ENCODE data around the gene MYO7A. TPM values are rescaled to one million over a fixed set of nuclear protein-coding genes. Genes with fewer than 3 reads are reported as not detected.

The MYO7A gene
- total RNA-seq, 1 experiment from 2014 or later = 3.5 TPM

DNA sequence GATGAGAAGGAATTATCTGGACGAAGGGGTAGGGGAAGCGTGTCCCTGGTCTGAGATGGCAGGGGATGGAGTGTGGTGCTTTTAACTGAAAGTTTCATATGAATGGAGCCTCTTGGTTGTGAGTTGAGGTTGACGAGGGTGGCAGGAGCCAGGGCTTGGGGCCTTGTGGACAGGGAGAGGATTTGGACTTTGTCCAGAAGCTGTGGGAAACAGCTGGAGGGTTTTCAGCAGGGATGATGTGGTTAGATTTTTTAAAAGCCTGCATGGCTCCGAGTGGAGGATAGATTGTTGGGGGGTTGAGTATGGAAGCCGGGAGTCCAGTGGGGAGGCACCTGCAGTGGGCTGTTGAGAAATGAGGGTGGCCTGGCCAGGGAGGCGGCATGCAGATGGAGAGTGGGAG is 24.8 kb downstream of the MYO7A start:
- H3K9me3 ChIP-seq (ENCODE audit: insufficient read depth, low read depth) = no peaks in the 10 kb centered on the region
- H3K27me3 ChIP-seq (ENCODE audit: insufficient read depth, low read depth) = peaks cover 55% of the 10 kb centered on the region
- H3K9me2 ChIP-seq (ENCODE audit: insufficient read depth) = no peaks in the 10 kb centered on the region
- ChIA-PET CTCF (no interaction called here), POLR2A (ENCODE audit: unreplicated experiment) (no interaction called here)
- DNase-seq = no peak
- no peaks in the 10 kb centered on the region for H3F3A ChIP-seq (ENCODE audit: insufficient read depth, low read depth)
- no peaks in the 10 kb centered on the region for H3K79me2 ChIP-seq (ENCODE audit: low read depth)
- H4K20me1 ChIP-seq (ENCODE audit: insufficient read depth) = no peaks in the 10 kb centered on the region
- no peaks in the 10 kb centered on the region for H3K4me1 ChIP-seq (replicated peaks; ENCODE audit: insufficient read depth)
- no peak overlapping the region for H3K4me2 ChIP-seq
- intact Hi-C loops (cut with micrococcal nuclease; ENCODE audit: unreplicated experiment) = no loop called here
- H3K4me3 ChIP-seq = no peak overlapping the region
- no peaks in the 10 kb centered on the region for H3K36me3 ChIP-seq (ENCODE audit: low read depth)
- BruUV-seq (replicated peaks) = no TSS peak
- no peak overlapping the region for H3K27ac ChIP-seq
- no peak for TF ChIP-seq CTCF (conservative IDR thresholded peaks at IDR 0.05)
- TF ChIP-seq EZH2 (IDR thresholded peaks at IDR 0.05; ENCODE audit: low read depth) = no peak
- no peak overlapping the region for H2AFZ ChIP-seq

DNA sequence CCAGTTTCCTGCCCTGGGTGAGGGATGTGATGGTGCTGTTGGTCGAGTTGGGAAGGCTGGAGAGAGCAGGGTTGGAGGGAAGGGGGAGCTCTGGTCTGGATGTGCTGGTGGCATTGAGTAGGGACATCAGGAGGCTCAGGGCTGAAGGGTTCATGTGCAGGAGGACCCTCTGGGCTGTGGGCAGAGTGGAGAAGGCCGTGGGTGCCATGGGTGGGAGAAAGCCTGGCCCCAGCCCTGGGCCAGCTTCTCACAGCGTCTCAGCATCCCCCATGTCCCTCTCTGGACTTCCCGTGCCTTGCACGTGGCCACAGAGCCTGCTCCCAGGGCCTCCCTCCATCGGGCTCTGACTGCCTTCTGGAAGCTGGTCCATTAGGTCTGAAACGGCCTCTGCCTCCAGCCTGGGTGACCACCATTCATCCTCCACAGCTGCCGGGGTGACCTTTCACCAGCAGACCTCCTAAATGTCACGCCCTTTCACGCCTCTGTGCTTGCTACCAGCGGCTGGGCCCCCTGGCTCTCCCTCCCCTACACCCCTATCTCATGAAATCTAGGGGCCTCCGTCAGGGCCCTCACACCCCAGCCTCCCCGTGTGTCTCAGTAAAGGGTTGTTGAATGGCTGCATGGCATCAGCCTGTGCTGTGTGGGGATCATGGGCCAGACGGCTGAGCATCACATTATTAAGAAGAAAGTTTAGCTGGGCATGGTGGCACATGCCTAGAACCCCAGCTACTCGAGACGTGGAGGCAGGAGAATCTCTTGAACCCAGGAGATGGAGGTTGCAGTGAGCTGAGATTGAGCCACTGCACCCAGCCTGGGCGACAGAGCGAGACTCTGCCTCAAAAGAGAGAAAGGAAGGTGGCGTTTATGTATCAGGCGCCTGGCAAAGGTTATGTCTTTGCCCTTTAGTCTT is 25.5 kb downstream of the MYO7A start:
- TF ChIP-seq EZH2 (IDR thresholded peaks at IDR 0.05; ENCODE audit: low read depth) (no peak), CTCF (conservative IDR thresholded peaks at IDR 0.05) (no peak)
- Histone ChIP-seq H3K27me3 (ENCODE audit: insufficient read depth, low read depth) (peaks cover 59% of the 10 kb centered on the region), H3K4me2 (no peak overlapping the region), H3F3A (ENCODE audit: insufficient read depth, low read depth) (no peaks in the 10 kb centered on the region), H4K20me1 (ENCODE audit: insufficient read depth) (no peaks in the 10 kb centered on the region), H3K4me1 (replicated peaks; ENCODE audit: insufficient read depth) (no peaks in the 10 kb centered on the region), H3K9me3 (ENCODE audit: insufficient read depth, low read depth) (no peaks in the 10 kb centered on the region), H3K27ac (no peak overlapping the region), H3K9me2 (ENCODE audit: insufficient read depth) (no peaks in the 10 kb centered on the region), H3K4me3 (no peak overlapping the region), H2AFZ (no peak overlapping the region), H3K79me2 (ENCODE audit: low read depth) (no peaks in the 10 kb centered on the region), H3K36me3 (ENCODE audit: low read depth) (no peaks in the 10 kb centered on the region)
- ChIA-PET POLR2A (ENCODE audit: unreplicated experiment) (interaction anchor here (0.6 kb wide), 1 partner anchor 371 kb away, joined by 3 read pairs; no protein-coding TSS in a partner anchor), CTCF (no interaction called here)
- BruUV-seq (replicated peaks) = no TSS peak
- intact Hi-C loops (cut with micrococcal nuclease; ENCODE audit: unreplicated experiment) = no loop called here
- no peak for DNase-seq

DNA sequence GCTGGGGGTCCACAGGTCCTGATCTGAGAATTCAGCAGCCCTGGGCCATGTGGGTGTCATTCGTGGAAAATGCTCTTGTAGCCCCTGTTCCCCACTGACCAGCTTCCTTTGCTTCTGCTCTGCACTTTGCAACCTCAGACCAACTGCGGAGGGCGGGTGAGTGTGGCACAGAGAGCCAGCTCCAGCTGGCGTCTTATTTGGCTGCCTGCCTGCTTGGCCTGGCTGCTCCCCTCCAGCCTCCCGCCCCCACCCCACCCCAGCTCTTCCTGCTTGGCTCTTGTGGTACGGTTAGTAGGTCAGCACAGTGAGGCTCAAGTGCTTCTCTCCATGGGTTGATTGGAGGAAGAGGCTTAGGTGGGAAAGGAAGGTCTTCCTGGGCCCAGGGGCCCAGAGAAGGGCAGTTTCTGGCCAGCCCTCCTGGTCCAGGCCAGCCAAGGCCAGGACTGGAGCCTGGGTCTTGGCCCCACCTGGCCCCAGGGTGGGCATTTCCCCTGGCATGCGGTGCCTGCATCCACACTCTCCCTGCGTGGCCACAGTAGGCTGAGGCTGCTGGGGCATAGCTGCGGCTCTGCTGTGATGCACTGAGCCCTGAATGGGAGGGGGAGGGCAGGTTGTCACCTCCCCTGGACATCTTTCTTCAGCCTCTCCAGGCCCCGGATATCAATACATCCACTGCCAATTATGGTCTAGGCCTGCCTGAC is 26.5 kb downstream of the MYO7A start:
- peaks cover 64% of the 10 kb centered on the region for H3K27me3 ChIP-seq (ENCODE audit: insufficient read depth, low read depth)
- no peaks in the 10 kb centered on the region for H3K9me2 ChIP-seq (ENCODE audit: insufficient read depth)
- intact Hi-C loops (cut with micrococcal nuclease; ENCODE audit: unreplicated experiment) = no loop called here
- no peaks in the 10 kb centered on the region for H3F3A ChIP-seq (ENCODE audit: insufficient read depth, low read depth)
- H3K36me3 ChIP-seq (ENCODE audit: low read depth) = no peaks in the 10 kb centered on the region
- no peaks in the 10 kb centered on the region for H3K9me3 ChIP-seq (ENCODE audit: insufficient read depth, low read depth)
- no peaks in the 10 kb centered on the region for H4K20me1 ChIP-seq (ENCODE audit: insufficient read depth)
- no peak overlapping the region for H3K4me3 ChIP-seq
- H3K4me2 ChIP-seq = no peak overlapping the region
- H3K4me1 ChIP-seq (replicated peaks; ENCODE audit: insufficient read depth) = no peaks in the 10 kb centered on the region
- H3K79me2 ChIP-seq (ENCODE audit: low read depth) = no peaks in the 10 kb centered on the region
- TF ChIP-seq EZH2 (IDR thresholded peaks at IDR 0.05; ENCODE audit: low read depth) (no peak), CTCF (conservative IDR thresholded peaks at IDR 0.05) (no peak)
- no peak for DNase-seq
- CTCF ChIA-PET = no interaction called here
- POLR2A ChIA-PET (ENCODE audit: unreplicated experiment) = interaction anchor here (0.6 kb wide), 1 partner anchor 372 kb away, joined by 3 read pairs; no protein-coding TSS in a partner anchor
- no TSS peak for BruUV-seq (replicated peaks)
- no peak overlapping the region for H2AFZ ChIP-seq
- H3K27ac ChIP-seq = no peak overlapping the region
